NOMO-1 treated with dmso at 0.1 percent for 144 hours (cell line): ENCODE measurements around the gene TNIP2.
"Not testable (repeated sequence)": the region's sequence is repeated elsewhere in the genome, so short reads cannot be mapped to it uniquely, and the experiment has no call there.

Source experiments
- DNase-seq: peaks from one replicate; lab custom pipeline; 2025; ENCODE audit not compliant: unreplicated experiment; lab: John Stamatoyannopoulos, UW

TNIP2 gene

GRCh38 chr4:2744576-2745270, 11.4 kb downstream of the TNIP2 start:
- DNase-seq = no peak

DNA sequence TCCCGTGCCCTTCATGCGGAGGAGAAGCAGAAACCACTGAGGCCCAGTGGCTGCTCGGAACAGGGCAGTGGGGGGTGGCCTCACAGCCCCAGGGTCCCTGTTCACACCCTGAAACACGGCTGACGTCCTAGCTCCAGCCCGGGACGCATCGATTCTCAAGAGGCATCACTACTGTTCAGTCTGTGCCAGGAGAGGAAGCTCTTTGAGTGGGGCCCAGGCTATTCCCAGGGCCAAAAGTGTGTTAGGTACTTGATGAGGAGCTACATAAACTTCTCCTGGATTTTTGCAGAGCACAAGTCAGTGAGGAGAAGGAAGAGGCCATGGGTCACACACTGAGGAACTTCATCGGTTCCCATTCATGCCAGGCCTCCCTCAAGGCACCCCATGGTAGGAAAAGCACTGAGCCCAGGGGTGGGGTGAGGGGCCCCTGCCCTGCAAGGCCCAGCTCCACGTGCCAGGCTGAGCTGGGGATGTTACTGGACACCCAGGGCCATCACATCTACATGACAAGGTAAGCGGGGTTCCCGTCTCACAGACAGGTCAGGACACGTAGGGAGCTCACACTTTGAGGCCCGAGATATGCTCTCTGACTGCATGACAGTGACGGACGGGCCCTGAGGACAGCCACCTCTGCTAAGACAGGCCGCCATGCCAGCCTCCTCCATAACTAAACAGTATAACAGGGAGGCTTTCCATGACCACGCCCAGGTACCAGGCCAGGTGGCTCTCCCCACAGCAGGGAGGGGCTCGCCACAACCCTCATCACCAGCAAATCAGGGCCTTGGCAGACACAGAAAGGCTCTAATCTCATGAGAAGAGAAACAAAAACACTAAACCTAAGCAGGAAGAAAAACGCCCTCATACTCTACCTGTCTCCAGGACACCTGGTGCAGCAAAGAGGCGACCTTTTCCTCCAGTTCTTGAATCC, 12.4 kb downstream of the TNIP2 start:
- no peak for DNase-seq

- no peak for DNase-seq
These were observed 13.2 kb downstream of the TNIP2 start for GRCh38 chr4:2742823-2743517.

DNA sequence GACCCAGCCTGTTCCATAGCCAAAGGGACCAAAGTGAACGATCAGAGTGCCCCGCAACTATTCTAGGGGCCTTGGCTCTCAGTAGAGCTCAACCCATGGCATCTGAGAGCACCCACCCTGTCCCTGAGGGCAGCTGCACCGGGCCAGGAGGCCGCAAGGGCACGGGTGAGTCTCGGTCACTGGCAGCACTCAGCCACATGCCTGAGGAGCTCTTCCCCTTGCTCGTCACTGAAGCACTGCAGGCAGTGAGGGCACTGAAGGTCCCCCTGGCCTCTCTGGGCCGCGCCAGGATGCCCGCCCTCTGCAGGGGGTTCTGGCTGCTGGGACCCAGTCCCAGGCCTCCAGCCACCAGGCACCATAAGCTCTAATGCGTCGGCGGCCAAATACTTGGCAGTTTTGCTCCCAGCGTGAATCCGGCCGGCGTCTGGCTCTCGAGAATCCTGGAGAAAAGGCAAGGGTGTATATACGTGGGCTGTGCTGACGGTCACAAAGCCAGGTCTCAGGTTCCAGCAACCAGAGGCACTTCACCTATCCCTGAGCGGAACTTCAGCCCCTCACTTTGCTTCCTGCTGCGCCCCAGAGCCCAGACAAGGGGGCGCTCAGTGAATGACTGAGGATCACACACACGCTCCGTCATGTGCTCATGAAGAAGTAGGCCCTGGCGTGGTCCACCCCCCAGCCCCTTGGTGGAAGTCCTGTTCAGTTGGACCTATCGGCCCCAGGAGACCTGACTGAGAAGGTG, 13.9 kb downstream of the TNIP2 start:
- no peak for DNase-seq

DNA sequence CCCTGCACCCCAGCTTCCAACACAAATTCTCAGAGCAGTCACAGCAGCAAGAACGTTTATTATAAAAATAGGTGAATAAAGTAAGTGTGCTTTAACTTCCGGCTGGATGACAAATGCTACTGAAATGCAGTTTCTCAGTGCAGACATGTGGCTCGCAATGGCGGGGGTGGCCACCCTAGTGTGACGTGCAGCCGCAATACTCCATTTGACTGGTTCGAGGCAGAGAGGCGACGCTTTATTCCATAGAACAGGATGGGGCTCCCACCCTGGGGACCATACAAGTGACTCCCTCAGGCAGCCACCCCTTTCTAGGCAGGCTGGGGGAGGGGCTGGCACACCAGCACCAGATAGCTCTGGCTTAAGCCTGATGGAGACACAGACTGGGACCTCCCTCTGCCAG, 14.5 kb downstream of the TNIP2 start:
- no peak for DNase-seq

GRCh38 chr4:2738296-2738695, 17.8 kb downstream of the TNIP2 start:
- not testable (repeated sequence) for DNase-seq

GRCh38 chr4:2735869-2736268, 20.3 kb downstream of the TNIP2 start:
- no peak for DNase-seq

GRCh38 chr4:2734612-2735011, 21.5 kb downstream of the TNIP2 start:
- DNase-seq = peak; percentile 5

DNA sequence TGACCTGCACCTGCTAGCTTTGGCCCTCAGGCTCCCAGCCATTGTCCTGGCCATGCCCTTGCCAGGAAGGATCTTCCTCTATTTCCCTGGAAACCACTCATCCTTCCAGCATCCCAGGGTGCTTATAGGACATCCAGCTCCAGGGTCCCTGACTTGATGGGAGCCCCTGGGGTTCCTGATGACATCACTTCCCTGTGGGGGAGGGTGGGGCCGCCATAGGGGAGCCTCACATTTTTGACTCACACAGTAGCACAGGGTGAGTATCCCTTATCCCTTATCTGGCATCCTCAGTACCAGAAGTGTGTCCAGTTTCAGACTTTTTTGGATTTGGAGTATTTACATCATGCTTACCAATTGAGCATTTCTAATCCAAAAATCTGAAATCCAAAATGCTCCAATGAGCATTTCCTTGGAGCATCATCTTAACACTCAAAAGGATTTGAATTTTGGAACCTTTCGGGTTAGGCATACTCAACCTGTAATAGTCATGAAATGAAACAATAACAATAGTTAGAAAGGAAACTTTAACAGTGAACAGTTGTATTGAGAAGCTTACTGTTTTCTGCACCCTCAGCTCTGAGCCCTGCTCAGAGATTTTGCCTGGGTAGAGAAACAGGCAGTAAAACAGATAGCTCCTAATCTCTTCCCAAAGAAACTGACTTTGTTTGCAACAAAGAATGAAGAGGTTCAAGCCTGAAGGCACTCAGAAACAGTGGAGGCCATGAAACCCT, 22.1 kb downstream of the TNIP2 start:
- DNase-seq = no peak

- no peak for DNase-seq
These were observed 22.9 kb downstream of the TNIP2 start for GRCh38 chr4:2733001-2733843.

DNA sequence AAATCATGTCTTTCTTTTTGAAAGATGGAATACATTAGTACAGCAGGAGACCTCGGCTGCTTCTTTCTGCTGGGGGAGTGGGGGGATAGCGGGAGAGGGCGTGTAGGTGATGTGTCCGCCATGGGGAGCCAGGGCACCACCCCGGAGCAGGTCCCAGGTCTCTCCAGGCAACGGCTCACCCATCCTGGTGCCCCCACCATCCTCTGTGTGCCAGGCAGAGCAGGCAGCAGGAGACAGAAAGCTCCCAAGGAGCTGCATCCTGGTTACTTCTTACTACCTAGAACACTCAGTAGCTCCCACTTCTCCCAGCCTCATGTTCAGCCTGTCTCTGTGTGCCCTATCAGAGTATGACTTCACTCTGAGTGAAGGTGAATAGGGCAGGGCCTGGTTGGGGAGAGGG, 23.6 kb downstream of the TNIP2 start:
- no peak for DNase-seq

GRCh38 chr4:2731907-2732317, 24.2 kb downstream of the TNIP2 start:
- no peak for DNase-seq

GRCh38 chr4:2729533-2729875, 26.6 kb downstream of the TNIP2 start:
- no peak for DNase-seq

DNA sequence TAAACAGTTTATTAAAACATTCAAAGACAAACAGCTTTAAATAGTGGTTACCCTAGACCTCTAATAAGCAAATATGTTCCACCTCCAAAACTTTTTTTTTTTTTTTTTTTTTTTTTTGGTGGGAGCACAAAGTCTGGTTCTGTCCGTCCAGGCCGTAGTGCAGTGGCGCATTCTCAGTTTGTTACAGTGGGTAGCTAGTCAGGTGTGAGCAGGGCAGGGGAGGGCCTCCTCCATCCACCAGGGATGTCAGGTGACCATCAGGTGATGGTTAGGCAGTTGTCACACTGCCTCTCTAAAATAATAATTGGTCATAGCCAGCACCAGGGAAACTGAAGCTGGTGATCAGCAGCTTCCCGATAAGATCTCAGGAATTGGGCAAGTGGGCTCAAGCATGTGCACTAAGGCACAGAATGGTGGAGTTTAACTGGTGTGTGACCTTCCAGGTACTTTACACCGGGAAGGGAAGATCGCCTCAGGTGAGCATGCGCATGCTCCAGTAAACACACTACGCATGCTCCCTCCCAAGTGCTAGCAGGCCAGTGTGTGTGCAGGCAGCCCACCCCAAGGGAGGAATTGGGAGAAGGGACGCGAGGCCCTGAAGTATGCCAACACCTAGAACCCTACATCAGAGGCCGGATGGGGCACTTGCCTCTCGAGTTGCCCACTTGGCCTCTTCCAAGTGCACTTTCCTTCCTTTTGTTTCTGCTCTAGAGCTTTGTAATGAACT, 27.2 kb downstream of the TNIP2 start:
- DNase-seq = no peak

GRCh38 chr4:2728221-2728620, 27.9 kb downstream of the TNIP2 start:
- no peak for DNase-seq

- DNase-seq = not testable (repeated sequence)
These were observed 29.3 kb downstream of the TNIP2 start for GRCh38 chr4:2726881-2727280.

DNA sequence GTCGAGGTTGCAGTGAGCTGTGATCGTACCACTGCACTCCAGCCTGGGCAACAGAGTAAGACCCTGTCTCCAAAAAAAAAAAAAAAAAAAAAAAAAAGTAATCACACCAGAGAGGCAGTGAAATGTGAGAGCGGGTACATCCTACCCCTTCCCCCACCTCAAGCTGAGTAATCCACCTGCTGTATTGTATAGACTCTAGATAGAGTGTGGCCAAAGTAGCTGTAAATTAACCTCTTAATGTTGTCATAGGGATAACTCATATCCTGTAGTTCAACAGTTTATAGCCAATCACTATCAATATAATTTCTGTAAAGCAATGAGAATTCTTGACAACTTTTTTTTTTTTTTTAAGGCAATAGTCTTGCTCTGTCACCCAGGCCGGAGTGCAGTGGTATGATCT, 30.8 kb downstream of the TNIP2 start:
- no peak for DNase-seq

GRCh38 chr4:2723751-2724150, 32.4 kb downstream of the TNIP2 start:
- DNase-seq = no peak

GRCh38 chr4:2722033-2722432, 34.1 kb downstream of the TNIP2 start:
- DNase-seq = no peak
